Tibial artery (tissue), 4 donors: ENCODE results near the gene UBE2D2.
"Not testable (repeated sequence)": the region's sequence is repeated elsewhere in the genome, so short reads cannot be mapped to it uniquely, and the experiment has no call there.

ENCODE experiments used
- DNase-seq, 2 donors: peaks; one replicate each; pipeline ENCODE4 v3.0.0-alpha.2; 2019
- H3K27ac ChIP-seq, 2 donors: fragments of 200-600 bp; sonication (generic) in 1 of 2; 1 replicate in 1 of 2; 2 replicates in 1 of 2; pipeline ENCODE4 v1.5.1; 2018 to 2019; ENCODE audit warnings: mild to moderate bottlenecking in 1 of 2
- H3K27me3 ChIP-seq, 2 donors: fragments of 200-600 bp; sonication (generic) in 1 of 2; one replicate each; pipeline versions ENCODE4 v1.5.1 to v1.6.0; 2016 to 2019
- H3K36me3 ChIP-seq, 3 donors: fragments of 200-600 bp; sonication (generic) in 2 of 3; one replicate each; pipeline ENCODE4 v1.5.1; 2016 to 2019; ENCODE audit warnings: mild to moderate bottlenecking in 2 of 3
- H3K4me1 ChIP-seq, 4 donors: fragments of 200-600 bp; sonication (generic) in 2 of 4; 1 replicate in 3 of 4; 2 replicates in 1 of 4; pipeline ENCODE4 v1.5.1; 2016 to 2019
- H3K4me3 ChIP-seq, 2 donors: fragments of 200-600 bp; sonication (generic) in 1 of 2; 1 replicate in 1 of 2; 2 replicates in 1 of 2; pipeline ENCODE4 v1.5.1; 2018 to 2019; ENCODE audit warnings: mild to moderate bottlenecking in 2 of 2
- H3K9me3 ChIP-seq, 3 donors: fragments of 200-600 bp; sonication (generic) in 1 of 3; one replicate each; pipeline ENCODE4 v1.5.1; 2016 to 2019
- CTCF ChIP-seq, 2 experiments: fragments of 200-600 bp in 1 of 2; fragments of 450-650 bp in 1 of 2; IDR thresholded peaks; one replicate each; pipeline ENCODE4 v1.5.1; 2017 to 2019; ENCODE audit warnings: antibody characterized with exemption in 2 of 2, mild to moderate bottlenecking in 1 of 2, moderate library complexity in 1 of 2
- intact Hi-C: fragments of 100-400 bp; cut with DNase I; formaldehyde crosslinking; loops from one replicate; pipeline ENCODE4 v1.15.0; 2023; ENCODE audit warnings: low total_unique reads

Gene UBE2D2

GRCh38 chr5:139560752-139561654, at the start of gene UBE2D2:
UBE2D2 (plus strand) TSS chr5:139561339; CDS start chr5:139561792, 453 bp downstream.
- peak; percentile 95 to 98 for DNase-seq

GRCh38 chr5:139512786-139513390, 48.3 kb upstream of the UBE2D2 start:
- no peak for DNase-seq
- Histone ChIP-seq H3K4me1 (peaks cover 0 to 9% (median 3%) of the 10 kb centered on the region in 4 donors), H3K9me3 (no peaks in the 10 kb centered on the region), H3K4me3 (no peak overlapping the region), H3K36me3 (no peaks in the 10 kb centered on the region), H3K27me3 (no peaks in the 10 kb centered on the region), H3K27ac (no peak overlapping the region)
- no peak for TF ChIP-seq CTCF (IDR thresholded peaks at IDR 0.05)
- intact Hi-C loops = loop anchor here (2.0 kb wide), 1 partner anchor 90 kb away; no protein-coding TSS in a partner anchor

More at GRCh38 chr5:139560752-139561654, at the start of gene UBE2D2:
- Histone ChIP-seq H3K36me3 (no peaks in the 10 kb centered on the region), H3K4me3 (peak within 1 kb of the TSS; percentile 68 to 91), H3K27ac (peak within 1 kb of the TSS; percentile 95 to 96), H3K27me3 (no peaks in the 10 kb centered on the region), H3K9me3 (no peaks in the 10 kb centered on the region), H3K4me1 (peaks cover 0 to 42% (median 31%) of the 10 kb centered on the region in 4 donors)
- no peak for TF ChIP-seq CTCF (IDR thresholded peaks at IDR 0.05)
- intact Hi-C loops = no loop called here

GRCh38 chr5:139513434-139513833, 47.7 kb upstream of the UBE2D2 start:
- H3K4me1 ChIP-seq, H3K4me3 ChIP-seq, H3K27ac ChIP-seq, H3K9me3 ChIP-seq, H3K36me3 ChIP-seq, H3K27me3 ChIP-seq: not testable (repeated sequence)
- DNase-seq = peak; percentile 87 to 89
- peak; percentile 80 to 88 for TF ChIP-seq CTCF (IDR thresholded peaks at IDR 0.05)
- intact Hi-C loops = loop anchor here (2.0 kb wide), 1 partner anchor 91 kb away; no protein-coding TSS in a partner anchor

GRCh38 chr5:139513852-139514485, 47.2 kb upstream of the UBE2D2 start:
- H3K27ac ChIP-seq = no peak overlapping the region
- intact Hi-C loops = loop anchor here (2.0 kb wide), 1 partner anchor 91 kb away; no protein-coding TSS in a partner anchor
- no peak for TF ChIP-seq CTCF (IDR thresholded peaks at IDR 0.05)
- peaks cover 0 to 9% (median 3%) of the 10 kb centered on the region in 4 donors for H3K4me1 ChIP-seq
- no peaks in the 10 kb centered on the region for H3K36me3 ChIP-seq
- H3K27me3 ChIP-seq = no peaks in the 10 kb centered on the region
- no peak overlapping the region for H3K4me3 ChIP-seq
- H3K9me3 ChIP-seq = no peaks in the 10 kb centered on the region
- DNase-seq = no peak

GRCh38 chr5:139514486-139514856, 46.7 kb upstream of the UBE2D2 start:
- intact Hi-C loops = no loop called here
- Histone ChIP-seq H3K4me3 (no peak overlapping the region), H3K4me1 (peaks cover 0 to 9% (median 3%) of the 10 kb centered on the region in 4 donors), H3K27ac (no peak overlapping the region), H3K9me3 (no peaks in the 10 kb centered on the region), H3K27me3 (no peaks in the 10 kb centered on the region), H3K36me3 (no peaks in the 10 kb centered on the region)
- no peak for TF ChIP-seq CTCF (IDR thresholded peaks at IDR 0.05)
- DNase-seq = no peak
